ENCODE data around the gene PIK3C2A. TPM values are rescaled to one million over a fixed set of nuclear protein-coding genes. Genes with fewer than 3 reads are reported as not detected.
A peak's percentile ranks its signal among the peaks of the same experiment; 100 is the strongest.
"Not testable (repeated sequence)": the region's sequence is repeated elsewhere in the genome, so short reads cannot be mapped to it uniquely, and the experiment has no call there.

The PIK3C2A gene
- total RNA-seq, 5 donors from 2014 or later (not counting 1 experiment from before 2014, with no cell fraction given) = 26.3 to 40.6 (median 30.0) TPM

- not testable (repeated sequence) for H3K27ac ChIP-seq (ENCODE audit: low read length); ATAC-seq (replicated peaks in 1 of 4); H3K36me3 Mint-ChIP-seq; H3K4me3 ChIP-seq (ENCODE audit: control insufficient read depth in 1 of 2, extremely low read depth in 1 of 2, low read length in 1 of 2); H3K27me3 Mint-ChIP-seq; H3K27ac Mint-ChIP-seq; H3K9me3 ChIP-seq; H3K27me3 ChIP-seq (replicated peaks in 1 of 2; ENCODE audit: control insufficient read depth in 2 of 2, extremely low read depth in 1 of 2, insufficient read depth in 2 of 2, low read length in 1 of 2); H3K36me3 ChIP-seq (ENCODE audit: control insufficient read depth in 2 of 2, extremely low read depth in 1 of 2, insufficient read depth in 1 of 2, low read length in 1 of 2); H3K9me3 Mint-ChIP-seq; H3K4me3 Mint-ChIP-seq; DNase-seq; H3K4me1 ChIP-seq (ENCODE audit: control insufficient read depth in 1 of 2, extremely low read depth in 1 of 2, insufficient read depth in 2 of 2, low read length in 2 of 2)
- no CpG with 5 or more reads among the region's 4 CpGs for WGBS (ENCODE audit: insufficient coverage)
- CTCF ChIA-PET = interaction anchor here (0.7 to 1.0 kb wide), 2 partner anchors 13 to 1055 kb away, joined by 3 to 4 read pairs; no protein-coding TSS in a partner anchor
- POLR2A ChIA-PET = interaction anchor here in 1 of 2 donors (0.6 kb wide), 1 partner anchor 1277 kb away, joined by 6 read pairs; no protein-coding TSS in a partner anchor
- H3K4me1 Mint-ChIP-seq = peaks cover 0 to 11% (median 2%) of the 10 kb centered on the region in 3 donors
These were observed 35.2 kb upstream of the PIK3C2A start for GRCh38 chr11:17242954-17243353.

- Histone ChIP-seq H3K4me1 (ENCODE audit: control insufficient read depth in 1 of 2, extremely low read depth in 1 of 2, insufficient read depth in 2 of 2, low read length in 2 of 2) (peaks cover 0 to 7% of the 10 kb centered on the region in 2 experiments), H3K36me3 (ENCODE audit: control insufficient read depth in 2 of 2, extremely low read depth in 1 of 2, insufficient read depth in 1 of 2, low read length in 1 of 2) (no peaks in the 10 kb centered on the region), H3K27me3 (replicated peaks in 1 of 2; ENCODE audit: control insufficient read depth in 2 of 2, extremely low read depth in 1 of 2, insufficient read depth in 2 of 2, low read length in 1 of 2) (no peaks in the 10 kb centered on the region), H3K27ac (ENCODE audit: low read length) (no peak overlapping the region), H3K4me3 (ENCODE audit: control insufficient read depth in 1 of 2, extremely low read depth in 1 of 2, low read length in 1 of 2) (no peak overlapping the region), H3K9me3 (no peaks in the 10 kb centered on the region)
- no peak for DNase-seq
- ChIA-PET POLR2A (interaction anchor here in 1 of 2 donors (0.6 kb wide), 1 partner anchor 1154 kb away, joined by 4 read pairs; no protein-coding TSS in a partner anchor), CTCF (no interaction called here)
- H3K4me3 Mint-ChIP-seq = no peak overlapping the region
- no peaks in the 10 kb centered on the region for H3K9me3 Mint-ChIP-seq
- peaks cover 0 to 11% (median 2%) of the 10 kb centered on the region in 3 donors for H3K4me1 Mint-ChIP-seq
- no peak overlapping the region for H3K27ac Mint-ChIP-seq
- H3K36me3 Mint-ChIP-seq = no peaks in the 10 kb centered on the region
- peaks cover 5 to 8% of the 10 kb centered on the region in 2 donors for H3K27me3 Mint-ChIP-seq
- no peak for ATAC-seq (replicated peaks in 1 of 4)
These were observed 33.0 kb upstream of the PIK3C2A start for GRCh38 chr11:17240780-17241179.

- H3K9me3 Mint-ChIP-seq; H3K36me3 Mint-ChIP-seq; H3K36me3 ChIP-seq (ENCODE audit: control insufficient read depth in 2 of 2, extremely low read depth in 1 of 2, insufficient read depth in 1 of 2, low read length in 1 of 2); CTCF ChIA-PET; H3K27ac Mint-ChIP-seq; H3K9me3 ChIP-seq; H3K4me3 ChIP-seq (ENCODE audit: control insufficient read depth in 1 of 2, extremely low read depth in 1 of 2, low read length in 1 of 2); DNase-seq; POLR2A ChIA-PET; H3K4me1 ChIP-seq (ENCODE audit: control insufficient read depth in 1 of 2, extremely low read depth in 1 of 2, insufficient read depth in 2 of 2, low read length in 2 of 2); H3K27ac ChIP-seq (ENCODE audit: low read length); H3K27me3 Mint-ChIP-seq; H3K27me3 ChIP-seq (replicated peaks in 1 of 2; ENCODE audit: control insufficient read depth in 2 of 2, extremely low read depth in 1 of 2, insufficient read depth in 2 of 2, low read length in 1 of 2); H3K4me3 Mint-ChIP-seq; ATAC-seq (replicated peaks in 1 of 4): not testable (repeated sequence)
- WGBS (ENCODE audit: insufficient coverage) = no CpG with 5 or more reads among the region's 4 CpGs
- H3K4me1 Mint-ChIP-seq = peaks cover 0 to 11% (median 2%) of the 10 kb centered on the region in 3 donors
These were observed 32.1 kb upstream of the PIK3C2A start for GRCh38 chr11:17239927-17240326.

GRCh38 chr11:17238377-17238776, 30.6 kb upstream of the PIK3C2A start:
- Mint-ChIP-seq H3K4me1 (peaks cover 0 to 11% (median 0%) of the 10 kb centered on the region in 3 donors), H3K36me3 (no peaks in the 10 kb centered on the region), H3K27me3 (peaks cover 3 to 8% of the 10 kb centered on the region in 2 donors), H3K9me3 (no peaks in the 10 kb centered on the region), H3K27ac (no peak overlapping the region), H3K4me3 (no peak overlapping the region)
- ChIA-PET CTCF (interaction anchor here in 1 of 2 donors (0.5 kb wide), 1 partner anchor 458 kb away, joined by 3 read pairs; no protein-coding TSS in a partner anchor), POLR2A (interaction anchor here in 1 of 2 donors (0.5 kb wide), 1 partner anchor 106 kb away, joined by 3 read pairs; no protein-coding TSS in a partner anchor)
- H3K27me3 ChIP-seq (replicated peaks in 1 of 2; ENCODE audit: control insufficient read depth in 2 of 2, extremely low read depth in 1 of 2, insufficient read depth in 2 of 2, low read length in 1 of 2) = no peaks in the 10 kb centered on the region
- no peak overlapping the region for H3K4me3 ChIP-seq (ENCODE audit: control insufficient read depth in 1 of 2, extremely low read depth in 1 of 2, low read length in 1 of 2)
- H3K9me3 ChIP-seq = no peaks in the 10 kb centered on the region
- ATAC-seq (replicated peaks in 1 of 4) (no peak), DNase-seq (no peak)
- WGBS (ENCODE audit: insufficient coverage) = 66% methylated on average over 3 of the region's 3 CpGs
- no peak overlapping the region for H3K27ac ChIP-seq (ENCODE audit: low read length)
- no peaks in the 10 kb centered on the region for H3K4me1 ChIP-seq (ENCODE audit: control insufficient read depth in 1 of 2, extremely low read depth in 1 of 2, insufficient read depth in 2 of 2, low read length in 2 of 2)
- no peaks in the 10 kb centered on the region for H3K36me3 ChIP-seq (ENCODE audit: control insufficient read depth in 2 of 2, extremely low read depth in 1 of 2, insufficient read depth in 1 of 2, low read length in 1 of 2)

- Mint-ChIP-seq H3K9me3 (no peaks in the 10 kb centered on the region), H3K4me3 (no peak overlapping the region), H3K27me3 (peaks cover 0 to under 1% of the 10 kb centered on the region in 2 donors), H3K27ac (no peak overlapping the region), H3K4me1 (peaks cover 13 to 20% (median 17%) of the 10 kb centered on the region in 3 donors), H3K36me3 (no peaks in the 10 kb centered on the region)
- H3K9me3 ChIP-seq = no peaks in the 10 kb centered on the region
- no peak overlapping the region for H3K4me3 ChIP-seq (ENCODE audit: control insufficient read depth in 1 of 2, extremely low read depth in 1 of 2, low read length in 1 of 2)
- H3K4me1 ChIP-seq (ENCODE audit: control insufficient read depth in 1 of 2, extremely low read depth in 1 of 2, insufficient read depth in 2 of 2, low read length in 2 of 2) = peaks cover 0 to 3% of the 10 kb centered on the region in 2 experiments
- H3K36me3 ChIP-seq (ENCODE audit: control insufficient read depth in 2 of 2, extremely low read depth in 1 of 2, insufficient read depth in 1 of 2, low read length in 1 of 2) = no peaks in the 10 kb centered on the region
- ChIA-PET POLR2A (no interaction called here), CTCF (no interaction called here)
- H3K27ac ChIP-seq (ENCODE audit: low read length) = no peak overlapping the region
- no peaks in the 10 kb centered on the region for H3K27me3 ChIP-seq (replicated peaks in 1 of 2; ENCODE audit: control insufficient read depth in 2 of 2, extremely low read depth in 1 of 2, insufficient read depth in 2 of 2, low read length in 1 of 2)
- DNase-seq = no peak
- no peak for ATAC-seq (replicated peaks in 1 of 4)
These were observed 25.3 kb upstream of the PIK3C2A start for GRCh38 chr11:17233101-17233500.

GRCh38 chr11:17230867-17231851, 23.4 kb upstream of the PIK3C2A start:
- ChIA-PET POLR2A (no interaction called here), CTCF (interaction anchor here (0.7 to 1.7 kb wide), 6 partner anchors 59 to 297 kb away, joined by 3 to 6 read pairs (median 4); no protein-coding TSS in a partner anchor)
- Histone ChIP-seq H3K27me3 (replicated peaks in 1 of 2; ENCODE audit: control insufficient read depth in 2 of 2, extremely low read depth in 1 of 2, insufficient read depth in 2 of 2, low read length in 1 of 2) (no peaks in the 10 kb centered on the region), H3K9me3 (no peaks in the 10 kb centered on the region), H3K36me3 (ENCODE audit: control insufficient read depth in 2 of 2, extremely low read depth in 1 of 2, insufficient read depth in 1 of 2, low read length in 1 of 2) (no peaks in the 10 kb centered on the region), H3K27ac (ENCODE audit: low read length) (no peak overlapping the region), H3K4me3 (ENCODE audit: control insufficient read depth in 1 of 2, extremely low read depth in 1 of 2, low read length in 1 of 2) (no peak overlapping the region), H3K4me1 (ENCODE audit: control insufficient read depth in 1 of 2, extremely low read depth in 1 of 2, insufficient read depth in 2 of 2, low read length in 2 of 2) (peaks cover 0 to 3% of the 10 kb centered on the region in 2 experiments)
- Mint-ChIP-seq H3K27me3 (no peaks in the 10 kb centered on the region), H3K27ac (no peak overlapping the region), H3K4me1 (peaks cover 13 to 20% (median 17%) of the 10 kb centered on the region in 3 donors), H3K9me3 (no peaks in the 10 kb centered on the region), H3K36me3 (no peaks in the 10 kb centered on the region), H3K4me3 (no peak overlapping the region)
- DNase-seq (peak in 8 of 35 experiments; percentile 1 to 48 (median 11)), ATAC-seq (replicated peaks in 1 of 4) (peak; percentile 53 to 94 (median 70))
- 0% methylated on average over 2 of the region's 3 CpGs for WGBS (ENCODE audit: insufficient coverage)

Measured in T-cell (primary cell).